Neuron (in vitro differentiated cells): ENCODE measurements around the gene SLC24A4.

Experiments
- H2AFZ ChIP-seq: one replicate; pipeline ENCODE4 v1.6.1; 2013; ENCODE audit warnings: low read depth, mild to moderate bottlenecking, inconsistent platforms, low read length, moderate library complexity
- H3K27me3 ChIP-seq: one replicate; pipeline ENCODE4 v1.6.1; 2013; ENCODE audit warnings: low read length; ENCODE audit not compliant: insufficient read depth
- H3K36me3 ChIP-seq: one replicate; pipeline ENCODE4 v1.6.1; 2013; ENCODE audit warnings: low read length; ENCODE audit not compliant: insufficient read depth
- H3K4me1 ChIP-seq: one replicate; pipeline ENCODE4 v1.6.1; 2013; ENCODE audit warnings: low read length; ENCODE audit not compliant: insufficient read depth
- H3K4me3 ChIP-seq: 2 replicates; pipeline ENCODE4 v1.5.1; 2013; ENCODE audit warnings: mild to moderate bottlenecking, low read length, moderate library complexity
- H3K9me3 ChIP-seq: one replicate; pipeline ENCODE4 v1.6.1; 2013; ENCODE audit warnings: low read length

SLC24A4 gene

DNA sequence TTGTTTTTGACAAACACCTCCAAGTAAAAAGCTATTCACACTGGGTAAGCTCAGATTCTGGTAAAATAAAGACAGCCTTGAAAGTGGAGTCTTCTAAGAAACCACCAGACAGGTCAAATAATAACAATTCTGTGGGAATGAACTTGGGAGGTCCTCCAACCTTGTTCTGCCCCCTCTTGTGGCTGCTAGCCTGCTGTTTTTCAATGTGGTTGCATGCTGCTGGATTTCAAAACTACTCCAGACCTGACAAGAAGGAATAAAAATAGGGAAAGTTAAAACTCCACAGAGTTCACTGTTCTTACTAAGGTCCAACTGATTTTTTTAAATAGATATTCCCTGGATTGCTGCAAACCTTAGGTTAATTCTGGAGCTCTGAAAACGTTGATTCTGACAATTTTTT lies 158.4 kb downstream of the SLC24A4 start:
- no peaks in the 10 kb centered on the region for H3K4me1 ChIP-seq
- H2AFZ ChIP-seq = no peak overlapping the region
- H3K27me3 ChIP-seq = no peaks in the 10 kb centered on the region
- H3K36me3 ChIP-seq = no peaks in the 10 kb centered on the region
- no peaks in the 10 kb centered on the region for H3K9me3 ChIP-seq
- H3K4me3 ChIP-seq = no peak overlapping the region

- peaks cover 2% of the 10 kb centered on the region for H3K27me3 ChIP-seq
- H3K36me3 ChIP-seq = no peaks in the 10 kb centered on the region
- no peaks in the 10 kb centered on the region for H3K9me3 ChIP-seq
- H3K4me3 ChIP-seq = no peak overlapping the region
- H2AFZ ChIP-seq = no peak overlapping the region
- no peaks in the 10 kb centered on the region for H3K4me1 ChIP-seq
Observed at GRCh38 chr14:92481811-92482555, 159.0 kb downstream of the SLC24A4 start.

GRCh38 chr14:92482621-92483319 lies 159.8 kb downstream of the SLC24A4 start:
- H3K27me3 ChIP-seq = peaks cover 2% of the 10 kb centered on the region
- H2AFZ ChIP-seq = no peak overlapping the region
- no peaks in the 10 kb centered on the region for H3K36me3 ChIP-seq

GRCh38 chr14:92484132-92484823 lies 161.3 kb downstream of the SLC24A4 start:
- Histone ChIP-seq H3K27me3 (peaks cover 2% of the 10 kb centered on the region), H3K9me3 (no peaks in the 10 kb centered on the region), H3K4me3 (no peak overlapping the region), H2AFZ (no peak overlapping the region), H3K4me1 (no peaks in the 10 kb centered on the region), H3K36me3 (no peaks in the 10 kb centered on the region)

More at GRCh38 chr14:92482621-92483319, 159.8 kb downstream of the SLC24A4 start:
- Histone ChIP-seq H3K9me3 (no peaks in the 10 kb centered on the region), H3K4me3 (no peak overlapping the region), H3K4me1 (no peaks in the 10 kb centered on the region)

- Histone ChIP-seq H3K4me1 (no peaks in the 10 kb centered on the region), H3K27me3 (peaks cover 2% of the 10 kb centered on the region), H3K36me3 (no peaks in the 10 kb centered on the region), H3K9me3 (no peaks in the 10 kb centered on the region), H3K4me3 (no peak overlapping the region), H2AFZ (no peak overlapping the region)
Observed at GRCh38 chr14:92486881-92487280, 163.9 kb downstream of the SLC24A4 start.

DNA sequence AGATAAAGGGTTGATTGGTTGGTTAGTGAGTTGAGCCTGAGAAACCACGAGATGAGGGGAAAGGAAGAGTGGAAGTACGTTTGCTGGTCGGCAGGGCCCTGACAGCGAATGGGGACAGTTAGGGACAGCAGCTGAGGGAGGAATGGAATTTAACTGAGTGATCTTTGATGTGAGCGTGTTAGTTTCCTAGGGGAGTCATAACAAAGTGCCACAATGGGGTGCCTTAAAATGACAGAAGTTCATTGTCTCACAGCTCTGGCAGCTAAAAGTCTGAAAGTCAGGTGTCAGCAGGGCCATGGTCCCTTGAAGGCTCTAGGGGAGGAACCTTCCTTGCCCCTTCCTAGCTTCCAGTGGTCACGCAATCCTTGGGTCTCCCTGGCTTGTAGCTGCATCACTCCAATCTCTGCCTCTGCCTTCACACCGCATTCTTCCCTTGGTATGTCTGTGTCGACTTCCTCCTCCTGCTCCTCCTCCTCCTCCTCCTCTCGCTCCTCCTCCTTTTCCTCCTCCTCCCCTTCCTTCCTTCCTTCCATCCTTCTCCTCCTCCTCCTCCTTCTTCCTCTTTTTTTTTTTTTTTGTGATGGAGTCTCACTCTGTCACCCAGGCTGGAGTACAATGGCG lies 164.7 kb downstream of the SLC24A4 start:
- Histone ChIP-seq H3K4me1 (no peaks in the 10 kb centered on the region), H3K27me3 (peaks cover 2% of the 10 kb centered on the region), H3K36me3 (no peaks in the 10 kb centered on the region), H2AFZ (no peak overlapping the region), H3K4me3 (no peak overlapping the region), H3K9me3 (no peaks in the 10 kb centered on the region)

- Histone ChIP-seq H3K9me3 (no peaks in the 10 kb centered on the region), H3K27me3 (peaks cover 2% of the 10 kb centered on the region), H3K4me1 (no peaks in the 10 kb centered on the region), H2AFZ (no peak overlapping the region), H3K36me3 (no peaks in the 10 kb centered on the region), H3K4me3 (no peak overlapping the region)
Observed at GRCh38 chr14:92489394-92490238, 166.7 kb downstream of the SLC24A4 start.

DNA sequence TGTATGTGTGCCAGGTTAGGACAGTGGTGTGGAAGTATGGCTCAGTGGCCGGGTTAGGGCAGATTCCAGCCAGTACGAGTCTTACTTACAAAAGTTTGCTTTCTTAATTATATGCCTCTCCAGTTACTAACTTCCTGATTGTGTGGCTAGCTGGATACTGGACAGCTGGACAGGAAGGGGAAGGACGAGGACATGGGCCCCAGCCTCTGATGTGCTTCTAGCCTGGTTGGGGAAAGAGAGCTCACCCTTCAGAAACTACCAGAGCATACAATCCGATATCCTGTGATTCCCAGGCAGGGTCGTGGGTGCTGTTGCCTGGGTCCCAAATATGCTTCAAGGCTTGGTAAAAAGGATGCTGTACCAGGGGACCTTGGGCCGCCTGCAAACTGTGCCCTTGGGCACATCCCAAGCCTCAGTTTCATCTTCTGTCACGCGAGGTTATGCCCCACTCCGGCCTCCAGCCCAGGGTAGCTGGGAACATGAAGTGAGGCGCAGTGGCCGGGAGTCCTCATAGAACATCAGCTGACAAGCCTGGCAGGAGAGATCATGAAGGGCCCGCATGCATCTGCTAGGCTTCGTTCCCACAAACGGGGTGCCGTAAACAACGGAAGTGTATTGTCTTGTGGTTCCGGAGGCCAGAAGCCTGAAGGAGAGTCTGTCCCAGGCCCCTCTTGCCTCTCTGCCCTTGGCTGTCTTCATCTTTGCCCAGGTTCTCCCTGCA lies 167.4 kb downstream of the SLC24A4 start:
- Histone ChIP-seq H3K4me1 (no peaks in the 10 kb centered on the region), H3K36me3 (no peaks in the 10 kb centered on the region), H3K27me3 (peaks cover 2% of the 10 kb centered on the region), H2AFZ (no peak overlapping the region), H3K9me3 (no peaks in the 10 kb centered on the region), H3K4me3 (no peak overlapping the region)

DNA sequence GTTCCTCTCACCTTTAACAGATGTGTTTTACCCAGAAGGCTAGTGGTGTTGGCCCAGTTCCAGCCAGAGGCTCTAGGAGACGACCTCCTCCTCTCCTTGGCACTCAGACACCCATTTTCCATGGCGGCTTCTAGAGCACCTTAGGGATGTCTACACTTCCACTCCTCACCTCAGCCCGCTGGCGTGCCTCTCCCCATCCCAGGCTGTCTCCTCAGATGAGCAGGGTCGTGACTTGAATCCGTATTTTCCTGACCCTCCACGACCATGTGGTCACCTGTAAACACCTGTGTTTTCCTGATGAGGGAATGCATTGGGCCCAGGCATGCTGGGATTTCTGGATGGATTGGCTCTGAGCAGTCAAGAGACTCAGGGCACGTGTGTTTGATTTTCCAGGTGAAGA lies 168.8 kb downstream of the SLC24A4 start:
- H3K4me3 ChIP-seq = no peak overlapping the region
- no peaks in the 10 kb centered on the region for H3K27me3 ChIP-seq
- H3K36me3 ChIP-seq = no peaks in the 10 kb centered on the region
- H3K9me3 ChIP-seq = no peaks in the 10 kb centered on the region
- H3K4me1 ChIP-seq = no peaks in the 10 kb centered on the region
- H2AFZ ChIP-seq = no peak overlapping the region

DNA sequence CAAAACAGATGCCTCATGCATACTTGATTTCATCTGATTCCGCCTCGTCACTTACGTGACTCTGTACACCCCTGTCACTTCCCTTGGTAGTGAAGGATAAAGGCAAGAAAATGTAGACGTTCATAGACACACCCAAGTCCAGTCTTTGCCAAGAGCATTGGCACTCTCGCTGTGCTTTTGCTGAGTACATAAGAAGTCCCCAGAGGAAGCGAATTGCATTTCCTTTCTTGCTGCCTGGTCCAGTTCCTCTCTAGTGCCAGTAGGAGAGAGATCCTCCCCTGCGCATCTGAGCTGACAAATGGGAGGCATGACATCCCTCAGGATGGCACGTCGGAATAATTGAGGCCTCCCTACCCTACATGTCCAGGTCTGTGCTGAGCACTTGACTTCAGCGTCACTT lies 169.3 kb downstream of the SLC24A4 start:
- H3K4me1 ChIP-seq = no peaks in the 10 kb centered on the region
- no peaks in the 10 kb centered on the region for H3K9me3 ChIP-seq
- H3K36me3 ChIP-seq = no peaks in the 10 kb centered on the region
- H3K27me3 ChIP-seq = no peaks in the 10 kb centered on the region
- H3K4me3 ChIP-seq = no peak overlapping the region
- no peak overlapping the region for H2AFZ ChIP-seq

DNA sequence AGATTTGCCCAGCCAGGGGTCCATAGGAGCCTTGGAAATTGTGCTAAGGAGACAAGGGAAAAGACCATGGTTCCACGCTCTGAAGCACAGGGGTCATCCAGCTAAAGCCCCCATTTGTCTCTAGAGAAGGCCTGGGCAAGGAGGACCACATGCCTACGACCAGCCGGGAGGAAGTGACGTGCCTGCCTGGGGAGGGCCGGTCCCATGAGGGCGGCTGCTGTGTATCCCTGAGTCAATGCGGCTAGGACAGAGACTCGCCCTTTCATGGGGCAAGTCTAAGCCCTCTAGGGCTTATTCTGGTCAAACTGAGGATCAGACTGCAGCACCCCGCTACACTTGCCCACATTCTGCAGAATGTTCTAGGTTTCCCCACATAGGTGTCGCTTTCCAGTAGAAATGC lies 170.1 kb downstream of the SLC24A4 start:
- H3K36me3 ChIP-seq = no peaks in the 10 kb centered on the region
- H3K9me3 ChIP-seq = no peaks in the 10 kb centered on the region
- H3K4me3 ChIP-seq = no peak overlapping the region
- no peak overlapping the region for H2AFZ ChIP-seq
- H3K27me3 ChIP-seq = no peaks in the 10 kb centered on the region
- no peaks in the 10 kb centered on the region for H3K4me1 ChIP-seq

GRCh38 chr14:92493492-92493891 lies 170.5 kb downstream of the SLC24A4 start:
- no peak overlapping the region for H2AFZ ChIP-seq
- no peaks in the 10 kb centered on the region for H3K9me3 ChIP-seq
- no peaks in the 10 kb centered on the region for H3K4me1 ChIP-seq
- no peaks in the 10 kb centered on the region for H3K36me3 ChIP-seq
- H3K4me3 ChIP-seq = no peak overlapping the region
- no peaks in the 10 kb centered on the region for H3K27me3 ChIP-seq
